ENCODE measurements around the gene RPS19. TPM values are rescaled to one million over a fixed set of nuclear protein-coding genes. Genes with fewer than 3 reads are reported as not detected.

Gene RPS19
- polyA plus RNA-seq, 1 donor (not counting 4 experiments of a cell fraction or from before 2014, with no cell fraction given) = 2,290 TPM

GRCh38 chr19:41883463-41883820 is 23.4 kb downstream of the RPS19 start:
- Histone ChIP-seq H3K27ac (ENCODE audit: control insufficient read depth, insufficient read depth, low read length) (peak overlapping the region; percentile 81), H3K27me3 (ENCODE audit: control insufficient read depth, extremely low read depth, insufficient read depth, low read length) (no peaks in the 10 kb centered on the region), H3K79me2 (ENCODE audit: control insufficient read depth, insufficient read depth, low read length) (peaks cover 37% of the 10 kb centered on the region), H3K36me3 (ENCODE audit: control insufficient read depth in 2 of 2, extremely low read depth in 1 of 2, insufficient read depth in 2 of 2, low read length in 2 of 2) (peaks cover 3 to 4% of the 10 kb centered on the region in 2 experiments), H3K4me1 (ENCODE audit: control insufficient read depth, extremely low read depth, insufficient read depth, low read length) (peaks cover 43% of the 10 kb centered on the region), H3K9me1 (ENCODE audit: control insufficient read depth, extremely low read depth, insufficient read depth, low read length) (peaks cover 6% of the 10 kb centered on the region), H3K4me2 (ENCODE audit: control insufficient read depth, extremely low read depth, insufficient read depth, low read depth, low read length) (peak overlapping the region; percentile 85), H3K9ac (ENCODE audit: control insufficient read depth, extremely low read depth, insufficient read depth, low read length) (peak overlapping the region; percentile 92), H4K20me1 (ENCODE audit: control insufficient read depth, extremely low read depth, insufficient read depth, low read length) (no peaks in the 10 kb centered on the region), H3K4me3 (ENCODE audit: control insufficient read depth in 2 of 3, extremely low read depth in 1 of 3, insufficient read depth in 2 of 3, low read depth in 1 of 3, low read length in 3 of 3) (peak overlapping the region; percentile 94 to 99 (median 99)), H3K9me3 (ENCODE audit: control insufficient read depth, low read depth, low read length) (no peaks in the 10 kb centered on the region), H2AFZ (ENCODE audit: control insufficient read depth, low read length) (peak overlapping the region; percentile 44)
- DNase-seq (ENCODE audit: low read depth, low spot score) = no peak
- dilution Hi-C loops (cut with MboI; ENCODE audit: extremely low pct_ligation_motif_present, low sequenced_read_pairs) = no loop called here
- TF ChIP-seq CTCF (optimal IDR thresholded peaks at IDR 0.05 in 1 of 3, IDR thresholded peaks at IDR 0.05 in 1 of 3, conservative IDR thresholded peaks at IDR 0.05 in 1 of 3; ENCODE audit: extremely low read depth in 1 of 3, insufficient read depth in 2 of 3, low read length in 3 of 3) (no peak), EZH2 (IDR thresholded peaks at IDR 0.05; ENCODE audit: low read length) (no peak)
- peak; percentile 20 for FAIRE-seq

GRCh38 chr19:41883821-41884733 is 24.0 kb downstream of the RPS19 start:
- Histone ChIP-seq H3K27ac (ENCODE audit: control insufficient read depth, insufficient read depth, low read length) (peak overlapping the region; percentile 83), H2AFZ (ENCODE audit: control insufficient read depth, low read length) (peak overlapping the region; percentile 71), H3K36me3 (ENCODE audit: control insufficient read depth in 2 of 2, extremely low read depth in 1 of 2, insufficient read depth in 2 of 2, low read length in 2 of 2) (peaks cover 8% of the 10 kb centered on the region in 2 experiments), H3K27me3 (ENCODE audit: control insufficient read depth, extremely low read depth, insufficient read depth, low read length) (no peaks in the 10 kb centered on the region), H3K4me3 (ENCODE audit: control insufficient read depth in 2 of 3, extremely low read depth in 1 of 3, insufficient read depth in 2 of 3, low read depth in 1 of 3, low read length in 3 of 3) (peak overlapping the region; percentile 94 to 99 (median 99)), H3K4me2 (ENCODE audit: control insufficient read depth, extremely low read depth, insufficient read depth, low read depth, low read length) (peak overlapping the region; percentile 96), H3K9ac (ENCODE audit: control insufficient read depth, extremely low read depth, insufficient read depth, low read length) (peak overlapping the region; percentile 93), H3K4me1 (ENCODE audit: control insufficient read depth, extremely low read depth, insufficient read depth, low read length) (peaks cover 45% of the 10 kb centered on the region), H3K9me3 (ENCODE audit: control insufficient read depth, low read depth, low read length) (no peaks in the 10 kb centered on the region), H4K20me1 (ENCODE audit: control insufficient read depth, extremely low read depth, insufficient read depth, low read length) (no peaks in the 10 kb centered on the region), H3K9me1 (ENCODE audit: control insufficient read depth, extremely low read depth, insufficient read depth, low read length) (peaks cover 6% of the 10 kb centered on the region), H3K79me2 (ENCODE audit: control insufficient read depth, insufficient read depth, low read length) (peaks cover 42% of the 10 kb centered on the region)
- TF ChIP-seq EZH2 (IDR thresholded peaks at IDR 0.05; ENCODE audit: low read length) = no peak
- TF ChIP-seq CTCF (optimal IDR thresholded peaks at IDR 0.05 in 1 of 3, IDR thresholded peaks at IDR 0.05 in 1 of 3, conservative IDR thresholded peaks at IDR 0.05 in 1 of 3; ENCODE audit: extremely low read depth in 1 of 3, insufficient read depth in 2 of 3, low read length in 3 of 3) = peak in 1 of 3 experiments; percentile 24
- DNase-seq (ENCODE audit: low read depth, low spot score) (peak; percentile 78), FAIRE-seq (peak; percentile 44)
- dilution Hi-C loops (cut with MboI; ENCODE audit: extremely low pct_ligation_motif_present, low sequenced_read_pairs) = no loop called here

Data from keratinocyte (primary cell).